Trophoblast cell (in vitro differentiated cells and primary cell): ENCODE measurements around the gene POU2F2.
"Not testable (repeated sequence)": the region's sequence is repeated elsewhere in the genome, so short reads cannot be mapped to it uniquely, and the experiment has no call there.

Source experiments
- DNase-seq, 2 donors: peaks; one replicate each; pipeline ENCODE4 v3.0.0-alpha.2; 2016
- H2AFZ ChIP-seq: 2 replicates; pipeline ENCODE4 v1.6.1; 2013; ENCODE audit warnings: low read length, moderate library complexity, mild to moderate bottlenecking; ENCODE audit not compliant: insufficient read depth, poor library complexity
- H2AK5ac ChIP-seq: 2 replicates; pipeline ENCODE4 v1.6.1; 2013; ENCODE audit warnings: mild to moderate bottlenecking, low read length
- H2BK120ac ChIP-seq: 2 replicates; pipeline ENCODE4 v1.6.1; 2013; ENCODE audit warnings: low read length, mild to moderate bottlenecking, moderate library complexity; ENCODE audit not compliant: insufficient read depth, poor library complexity
- H2BK12ac ChIP-seq: 2 replicates; pipeline ENCODE4 v1.6.1; 2013; ENCODE audit warnings: mild to moderate bottlenecking, low read length, moderate library complexity
- H2BK5ac ChIP-seq: 2 replicates; pipeline ENCODE4 v1.6.1; 2013; ENCODE audit warnings: low read length, low read depth, moderate library complexity, mild to moderate bottlenecking; ENCODE audit not compliant: poor library complexity
- H3K14ac ChIP-seq: 2 replicates; pipeline ENCODE4 v1.6.1; 2013; ENCODE audit warnings: mild to moderate bottlenecking, low read length
- H3K18ac ChIP-seq: 2 replicates; pipeline ENCODE4 v1.6.1; 2013; ENCODE audit warnings: mild to moderate bottlenecking, low read length
- H3K23ac ChIP-seq: 2 replicates; pipeline ENCODE4 v1.6.1; 2013; ENCODE audit warnings: low read length
- H3K27ac ChIP-seq: 2 replicates; pipeline ENCODE4 v1.5.1; 2013; ENCODE audit warnings: low read depth, mild to moderate bottlenecking, inconsistent platforms, low read length, moderate library complexity
- H3K27me3 ChIP-seq: 2 replicates; pipeline ENCODE4 v1.6.1; 2013; ENCODE audit warnings: inconsistent platforms, mild to moderate bottlenecking, low read length, moderate library complexity; ENCODE audit not compliant: insufficient read depth
- H3K36me3 ChIP-seq, 2 experiments: 1 replicate in 1 of 2; 2 replicates in 1 of 2; pipeline ENCODE4 v1.6.1; 2013; ENCODE audit warnings: low read length in 2 of 2, mild to moderate bottlenecking in 2 of 2, moderate library complexity in 1 of 2; ENCODE audit not compliant: insufficient read depth in 2 of 2, control insufficient read depth in 1 of 2
- H3K4ac ChIP-seq: 2 replicates; pipeline ENCODE4 v1.6.1; 2013; ENCODE audit warnings: low read depth, mild to moderate bottlenecking, low read length, moderate library complexity
- H3K4me1 ChIP-seq, 2 experiments: 1 replicate in 1 of 2; 2 replicates in 1 of 2; pipeline ENCODE4 v1.6.1; 2013; ENCODE audit warnings: low read length in 2 of 2, mild to moderate bottlenecking in 2 of 2, moderate library complexity in 1 of 2; ENCODE audit not compliant: insufficient read depth in 2 of 2, control insufficient read depth in 1 of 2
- H3K4me2 ChIP-seq: 2 replicates; pipeline ENCODE4 v1.6.1; 2013; ENCODE audit warnings: inconsistent platforms, mild to moderate bottlenecking, low read length, moderate library complexity
- H3K4me3 ChIP-seq: 2 replicates; pipeline ENCODE4 v1.5.1; 2013; ENCODE audit warnings: mild to moderate bottlenecking, low read depth, low read length, inconsistent platforms
- H3K79me1 ChIP-seq: one replicate; pipeline ENCODE4 v1.6.1; 2013; ENCODE audit warnings: low read length
- H3K79me2 ChIP-seq: 2 replicates; pipeline ENCODE4 v1.6.1; 2013; ENCODE audit warnings: low read length, mild to moderate bottlenecking; ENCODE audit not compliant: control insufficient read depth, insufficient read depth, poor library complexity
- H3K9ac ChIP-seq: 2 replicates; pipeline ENCODE4 v1.6.1; 2013; ENCODE audit warnings: mild to moderate bottlenecking, low read length
- H3K9me3 ChIP-seq: 2 replicates; pipeline ENCODE4 v1.6.1; 2013; ENCODE audit warnings: low read depth, mild to moderate bottlenecking, control low read depth, inconsistent platforms, low read length; ENCODE audit not compliant: insufficient read depth
- H4K12ac ChIP-seq: 2 replicates; pipeline ENCODE4 v1.6.1; 2013; ENCODE audit warnings: low read depth, mild to moderate bottlenecking, low read length, moderate library complexity
- H4K8ac ChIP-seq: 2 replicates; pipeline ENCODE4 v1.6.1; 2013; ENCODE audit warnings: low read depth, mild to moderate bottlenecking, low read length, moderate library complexity
- H4K91ac ChIP-seq: one replicate; pipeline ENCODE4 v1.6.1; 2013; ENCODE audit warnings: low read depth, mild to moderate bottlenecking, low read length, moderate library complexity
- WGBS: extraction: QIAGEN DNeasy Blood & Tissue Kit; methylation state at CpG from one replicate; pipeline ENCODE4 v1.1.7; 2013; ENCODE audit warnings: missing lambda C conversion rate; ENCODE audit not compliant: insufficient read length, insufficient coverage; ENCODE audit errors: extremely low coverage; 5-methylcytosine and 5-hydroxymethylcytosine counted together

The POU2F2 gene

GRCh38 chr19:42102877-42103276 is 29.4 kb downstream of the POU2F2 start:
- H3K79me2 ChIP-seq = no peaks in the 10 kb centered on the region
- H2BK12ac ChIP-seq = no peak overlapping the region
- WGBS = no CpG with 5 or more reads among the region's 2 CpGs

DNA sequence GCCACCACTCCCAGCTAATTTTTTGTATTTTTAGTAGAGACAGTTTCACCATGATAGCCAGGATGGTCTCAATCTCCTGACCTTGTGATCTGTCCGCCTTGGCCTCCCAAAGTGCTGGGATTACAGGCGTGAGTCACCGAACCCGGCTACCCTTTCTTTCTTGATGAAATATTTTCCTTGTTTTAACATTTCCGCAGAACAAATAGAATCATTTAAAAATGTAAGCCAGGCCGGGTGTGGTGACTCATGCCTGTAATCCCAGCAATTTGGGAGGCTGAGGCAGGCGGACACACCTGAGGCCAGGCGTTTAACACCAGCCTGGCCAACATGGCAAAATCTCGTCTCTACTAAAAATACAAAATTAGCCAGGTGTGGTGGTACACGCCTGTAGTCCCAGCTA is 32.0 kb downstream of the POU2F2 start:
- WGBS = no CpG with 5 or more reads among the region's 10 CpGs
- H2BK120ac ChIP-seq, H3K9ac ChIP-seq, H3K14ac ChIP-seq, H2BK5ac ChIP-seq, H3K18ac ChIP-seq, H3K9me3 ChIP-seq, H3K79me2 ChIP-seq, H3K23ac ChIP-seq, H3K4me1 ChIP-seq, H4K91ac ChIP-seq, H2AK5ac ChIP-seq, H3K4me3 ChIP-seq, H2BK12ac ChIP-seq, H4K8ac ChIP-seq, H3K4me2 ChIP-seq, H3K27me3 ChIP-seq, H4K12ac ChIP-seq, H3K36me3 ChIP-seq, H3K79me1 ChIP-seq, H3K27ac ChIP-seq, H2AFZ ChIP-seq, H3K4ac ChIP-seq: not testable (repeated sequence)
- peak; percentile 76 to 88 for DNase-seq

More at GRCh38 chr19:42102877-42103276, 29.4 kb downstream of the POU2F2 start:
- Histone ChIP-seq H4K8ac (no peak overlapping the region), H2BK5ac (no peak overlapping the region), H3K9me3 (no peaks in the 10 kb centered on the region), H3K4me2 (no peak overlapping the region), H3K18ac (no peak overlapping the region), H3K4me3 (no peak overlapping the region), H4K91ac (no peak overlapping the region), H4K12ac (no peak overlapping the region), H3K4me1 (peaks cover 0 to 2% of the 10 kb centered on the region in 2 experiments), H2AK5ac (no peak overlapping the region), H3K79me1 (no peaks in the 10 kb centered on the region), H3K36me3 (no peaks in the 10 kb centered on the region), H3K27ac (no peak overlapping the region), H3K27me3 (no peaks in the 10 kb centered on the region), H2BK120ac (no peak overlapping the region), H3K23ac (no peak overlapping the region), H3K9ac (no peak overlapping the region), H3K4ac (no peak overlapping the region), H3K14ac (no peak overlapping the region), H2AFZ (no peak overlapping the region)
- DNase-seq = no peak

DNA sequence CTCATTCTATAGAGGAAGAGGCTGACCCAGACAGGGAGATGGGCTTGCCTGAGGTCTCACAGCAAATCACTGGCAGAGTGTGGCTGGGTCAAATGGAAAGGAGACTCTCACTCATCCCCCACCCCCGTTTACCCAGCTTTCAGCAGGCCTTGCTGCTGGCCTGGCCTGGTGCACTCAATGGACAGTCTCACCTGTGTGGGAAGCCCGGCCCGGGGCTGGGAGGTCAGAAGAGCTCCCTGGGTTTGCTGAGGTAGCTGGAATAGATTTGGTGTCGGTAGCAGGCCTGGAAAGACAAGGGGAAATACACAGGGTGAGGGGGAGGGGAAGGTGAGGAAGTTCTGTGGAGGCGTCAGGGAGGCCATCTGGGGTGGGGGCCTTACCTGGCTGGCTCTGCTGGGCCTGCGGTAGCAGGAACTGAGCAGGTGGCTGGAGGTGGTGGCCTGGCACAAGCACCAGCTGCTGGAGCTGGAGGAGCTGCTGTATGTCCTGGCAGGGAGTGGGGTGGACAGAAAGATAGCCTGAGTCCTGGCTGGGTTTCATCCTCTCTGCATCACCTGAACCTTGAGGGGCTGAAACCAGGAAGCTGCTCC is 32.8 kb downstream of the POU2F2 start:
- no peak for DNase-seq
- no CpG with 5 or more reads among the region's 6 CpGs for WGBS

GRCh38 chr19:42098781-42099180 is 33.5 kb downstream of the POU2F2 start:
- Histone ChIP-seq H4K91ac (no peak overlapping the region), H3K79me1 (no peaks in the 10 kb centered on the region), H2AFZ (no peak overlapping the region), H3K4me1 (peaks cover 0 to 2% of the 10 kb centered on the region in 2 experiments), H2BK5ac (no peak overlapping the region), H3K27me3 (no peaks in the 10 kb centered on the region), H2BK12ac (no peak overlapping the region), H4K12ac (no peak overlapping the region), H3K79me2 (no peaks in the 10 kb centered on the region), H3K9me3 (no peaks in the 10 kb centered on the region), H3K36me3 (no peaks in the 10 kb centered on the region), H2BK120ac (no peak overlapping the region), H3K4ac (no peak overlapping the region), H3K23ac (no peak overlapping the region), H3K4me3 (no peak overlapping the region), H3K18ac (no peak overlapping the region), H3K14ac (no peak overlapping the region), H3K4me2 (no peak overlapping the region), H3K27ac (no peak overlapping the region), H3K9ac (no peak overlapping the region), H2AK5ac (no peak overlapping the region), H4K8ac (no peak overlapping the region)
- WGBS = no CpG with 5 or more reads among the region's 6 CpGs
- peak in 1 of 2 donors; percentile 77 for DNase-seq

More for the DNA sequence above, 32.8 kb downstream of the POU2F2 start:
- Histone ChIP-seq H3K4me1 (peaks cover 0 to 2% of the 10 kb centered on the region in 2 experiments), H3K9ac (no peak overlapping the region), H3K27me3 (no peaks in the 10 kb centered on the region), H2AFZ (no peak overlapping the region), H3K79me2 (no peaks in the 10 kb centered on the region), H2BK5ac (no peak overlapping the region), H3K4ac (no peak overlapping the region), H2BK12ac (peak overlapping the region; percentile 23), H3K27ac (no peak overlapping the region), H3K14ac (no peak overlapping the region), H4K8ac (no peak overlapping the region), H2BK120ac (no peak overlapping the region), H3K79me1 (no peaks in the 10 kb centered on the region), H3K9me3 (no peaks in the 10 kb centered on the region), H4K12ac (peak overlapping the region; percentile 56), H4K91ac (no peak overlapping the region), H3K36me3 (no peaks in the 10 kb centered on the region), H3K18ac (no peak overlapping the region), H3K23ac (no peak overlapping the region), H3K4me3 (peak overlapping the region; percentile 10), H2AK5ac (no peak overlapping the region), H3K4me2 (no peak overlapping the region)
